HG02571 (cell line): ENCODE results near the gene SLC38A9.

Experiments used
- ATAC-seq: cut with Tn5 transposase; IDR thresholded peaks from one replicate; pipeline ENCODE4 v1.9.1; 2021; ENCODE audit warnings: mild to moderate bottlenecking, moderate library complexity; ENCODE audit not compliant: unreplicated experiment

The SLC38A9 gene

DNA sequence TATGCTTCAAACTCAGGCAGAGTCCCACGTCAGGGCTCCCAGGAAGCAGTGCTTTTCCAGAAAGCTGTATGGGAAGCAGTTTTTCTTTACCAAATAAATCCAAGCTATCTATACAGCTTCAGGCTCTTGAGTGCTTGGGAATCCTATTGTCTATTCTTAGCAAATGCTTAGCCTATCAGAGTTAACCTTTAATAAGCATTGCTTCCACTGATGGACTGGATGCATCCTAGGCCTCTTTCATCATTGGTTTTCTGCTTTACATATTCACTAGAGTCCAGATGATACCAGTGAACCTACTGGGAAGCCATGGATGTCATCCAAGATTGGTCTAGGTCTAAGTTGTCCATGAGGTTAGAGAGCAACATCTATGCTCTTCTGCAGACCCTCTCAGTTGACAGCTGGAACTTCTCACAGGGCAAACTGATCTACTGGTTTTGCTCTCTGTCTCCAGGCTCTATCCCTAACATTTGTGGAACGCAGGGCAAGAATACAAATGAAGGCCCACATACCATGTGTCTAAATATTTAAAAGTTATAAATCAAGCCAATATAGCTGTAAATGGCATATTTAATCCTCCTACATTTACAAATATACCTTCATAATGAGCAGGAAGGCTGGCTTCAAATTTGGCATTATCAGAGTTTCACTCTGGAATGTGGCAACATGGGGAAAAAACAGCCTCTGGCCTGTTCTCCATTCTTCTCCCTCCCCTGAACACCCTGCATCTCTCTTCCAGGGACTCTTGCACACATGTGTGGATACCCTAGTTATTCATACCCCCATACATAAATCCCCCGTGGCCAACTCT is 127.5 kb downstream of the SLC38A9 start:
- ATAC-seq, result no peak

GRCh38 chr5:55583578-55583977 is 128.5 kb downstream of the SLC38A9 start:
- no peak for ATAC-seq

GRCh38 chr5:55582256-55582655 is 129.9 kb downstream of the SLC38A9 start:
- ATAC-seq, result no peak

DNA sequence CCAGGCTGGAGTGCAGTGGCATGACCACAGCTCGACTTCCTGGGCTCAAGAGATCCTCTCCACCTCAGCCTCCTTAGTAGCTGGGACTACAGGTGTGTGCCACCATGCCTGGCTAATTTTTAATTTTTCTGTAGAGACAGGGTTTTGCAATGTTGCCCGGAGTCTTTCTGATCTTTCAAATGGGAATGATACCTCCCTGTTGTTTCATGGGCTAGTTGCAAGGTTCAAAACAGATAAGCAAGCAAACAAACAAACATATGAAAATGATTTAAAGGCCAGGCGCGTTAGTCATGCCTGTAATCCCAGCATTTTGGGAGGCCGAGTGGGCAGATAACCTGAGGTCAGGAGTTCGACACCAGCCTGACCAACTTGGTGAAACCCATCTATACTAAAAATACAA is 132.1 kb downstream of the SLC38A9 start:
- ATAC-seq, result no peak

- ATAC-seq, result no peak
Observed at GRCh38 chr5:55578771-55579170, 133.4 kb downstream of the SLC38A9 start.

- ATAC-seq, result no peak
Observed at GRCh38 chr5:55577353-55578060, 134.6 kb downstream of the SLC38A9 start.

GRCh38 chr5:55576661-55577060 is 135.5 kb downstream of the SLC38A9 start:
- ATAC-seq, result no peak
